ENCODE results near the gene CRTC1. TPM values are rescaled to one million over a fixed set of nuclear protein-coding genes. Genes with fewer than 3 reads are reported as not detected.

Gene CRTC1
- total RNA-seq, 1 experiment from 2014 or later: 19.0 TPM

DNA sequence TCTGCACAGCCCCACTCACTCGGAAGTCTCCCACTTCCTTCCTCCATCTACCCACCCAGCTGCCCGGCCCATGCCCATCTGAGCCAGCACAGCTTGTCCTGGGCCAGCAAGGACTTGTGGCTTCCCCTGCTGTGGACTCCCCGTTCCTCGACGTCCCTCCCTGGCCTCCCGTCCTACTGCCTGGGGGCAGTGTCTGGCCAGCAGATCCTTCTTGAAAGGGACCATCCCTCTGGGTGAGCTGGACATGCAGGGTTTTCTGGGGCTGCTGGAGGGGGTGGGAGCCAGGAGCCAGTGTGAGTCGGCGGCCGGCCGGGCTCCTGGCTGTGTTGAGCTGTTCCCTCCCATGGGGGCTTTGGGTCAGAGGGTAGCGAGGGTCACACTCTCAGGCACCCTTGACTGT is 26.7 kb downstream of the CRTC1 start:
- H3K4me2 ChIP-seq (ENCODE audit: insufficient read depth, insufficient read length, low read length): no peak overlapping the region
- H2BK20ac ChIP-seq (ENCODE audit: low read depth, low read length, poor library complexity, severe bottlenecking): no peak overlapping the region
- H3T11ph ChIP-seq (ENCODE audit: low read length): no peak overlapping the region
- H3K4ac ChIP-seq (ENCODE audit: low read depth, low read length): no peak overlapping the region
- no peak overlapping the region for H4K91ac ChIP-seq (ENCODE audit: insufficient read length, low read depth, low read length)
- H3K4me1 Mint-ChIP-seq: peaks cover 9 to 12% of the 10 kb centered on the region in 2 experiments
- H3K23me2 ChIP-seq (ENCODE audit: insufficient read length, low read depth, low read length, poor library complexity, severe bottlenecking): no peaks in the 10 kb centered on the region
- no peaks in the 10 kb centered on the region for H3K27me3 ChIP-seq (ENCODE audit: insufficient read depth, low read length)
- H3K4me3 Mint-ChIP-seq: no peak overlapping the region
- no peak overlapping the region for H3K9ac ChIP-seq (ENCODE audit: extremely low read depth, insufficient read length, low read length)
- H4K20me1 ChIP-seq (ENCODE audit: control insufficient read depth, insufficient read depth, insufficient read length): peaks cover 6% of the 10 kb centered on the region
- H3K79me1 ChIP-seq (ENCODE audit: insufficient read depth, low read depth, low read length, poor library complexity, severe bottlenecking): peaks cover 5% of the 10 kb centered on the region
- no peak overlapping the region for H4K8ac ChIP-seq (replicated peaks; ENCODE audit: insufficient read length, low read depth, low read length)
- no peaks in the 10 kb centered on the region for H3K9me3 Mint-ChIP-seq
- no peak overlapping the region for H2BK12ac ChIP-seq (ENCODE audit: insufficient read length, low read depth, low read length)
- H2AFZ ChIP-seq (ENCODE audit: low read length): no peak overlapping the region
- H3K27ac ChIP-seq (ENCODE audit: insufficient read length, low read depth, low read length): no peak overlapping the region
- H4K5ac ChIP-seq (ENCODE audit: insufficient read length, low read depth, low read length): no peak overlapping the region
- no peaks in the 10 kb centered on the region for H3K27me3 Mint-ChIP-seq (ENCODE audit: low read depth)
- H3K27ac Mint-ChIP-seq: no peak overlapping the region; a peak in 1 of 7 replicates
- H3K79me2 ChIP-seq (ENCODE audit: insufficient read depth, low read length): no peaks in the 10 kb centered on the region
- no peak overlapping the region for H2AK5ac ChIP-seq (ENCODE audit: insufficient read length, low read length)
- DNase-seq: no peak
- no peak overlapping the region for H2BK120ac ChIP-seq (ENCODE audit: low read depth, low read length, poor library complexity, severe bottlenecking)
- no peak overlapping the region for H3K56ac ChIP-seq (ENCODE audit: insufficient read length, low read depth, low read length)
- no peak overlapping the region for H3K18ac ChIP-seq (ENCODE audit: insufficient read length, low read depth, low read length)
- peaks cover 0 to 2% (median 0%) of the 10 kb centered on the region in 3 experiments; a peak in 1 of 7 replicates for H3K36me3 Mint-ChIP-seq (ENCODE audit: insufficient read depth in 1 of 3, low read depth in 3 of 3)
- no CpG with 5 or more reads among the region's 11 CpGs for WGBS (ENCODE audit: extremely low coverage, insufficient read length, low lambda C conversion rate)
- H3K23ac ChIP-seq (ENCODE audit: insufficient read length, low read depth, low read length): no peak overlapping the region
- no peak overlapping the region for H3K14ac ChIP-seq (ENCODE audit: insufficient read depth, low read length)
- H3K4me1 ChIP-seq (ENCODE audit: insufficient read depth, low read length): no peaks in the 10 kb centered on the region
- no peaks in the 10 kb centered on the region for H3K9me3 ChIP-seq (ENCODE audit: control insufficient read depth, low read depth, low read length)
- TF ChIP-seq, protein P1, sequence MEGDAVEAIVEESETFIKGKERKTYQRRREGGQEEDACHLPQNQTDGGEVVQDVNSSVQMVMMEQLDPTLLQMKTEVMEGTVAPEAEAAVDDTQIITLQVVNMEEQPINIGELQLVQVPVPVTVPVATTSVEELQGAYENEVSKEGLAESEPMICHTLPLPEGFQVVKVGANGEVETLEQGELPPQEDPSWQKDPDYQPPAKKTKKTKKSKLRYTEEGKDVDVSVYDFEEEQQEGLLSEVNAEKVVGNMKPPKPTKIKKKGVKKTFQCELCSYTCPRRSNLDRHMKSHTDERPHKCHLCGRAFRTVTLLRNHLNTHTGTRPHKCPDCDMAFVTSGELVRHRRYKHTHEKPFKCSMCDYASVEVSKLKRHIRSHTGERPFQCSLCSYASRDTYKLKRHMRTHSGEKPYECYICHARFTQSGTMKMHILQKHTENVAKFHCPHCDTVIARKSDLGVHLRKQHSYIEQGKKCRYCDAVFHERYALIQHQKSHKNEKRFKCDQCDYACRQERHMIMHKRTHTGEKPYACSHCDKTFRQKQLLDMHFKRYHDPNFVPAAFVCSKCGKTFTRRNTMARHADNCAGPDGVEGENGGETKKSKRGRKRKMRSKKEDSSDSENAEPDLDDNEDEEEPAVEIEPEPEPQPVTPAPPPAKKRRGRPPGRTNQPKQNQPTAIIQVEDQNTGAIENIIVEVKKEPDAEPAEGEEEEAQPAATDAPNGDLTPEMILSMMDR (conservative IDR thresholded peaks at IDR 0.05): no peak
- no peak overlapping the region for H2BK5ac ChIP-seq (ENCODE audit: insufficient read length, low read length)
- H2BK15ac ChIP-seq (ENCODE audit: low read depth, low read length): no peak overlapping the region

Data from H9 (cell line).